ENCODE results near the gene A2M. TPM values are rescaled to one million over a fixed set of nuclear protein-coding genes. Genes with fewer than 3 reads are reported as not detected.

The A2M gene
- total and polyA plus RNA-seq, 2 of the 13 experiments (the other 11 are each of a cell fraction or from before 2014, with no cell fraction given): 2,807 to 6,551 TPM

DNA sequence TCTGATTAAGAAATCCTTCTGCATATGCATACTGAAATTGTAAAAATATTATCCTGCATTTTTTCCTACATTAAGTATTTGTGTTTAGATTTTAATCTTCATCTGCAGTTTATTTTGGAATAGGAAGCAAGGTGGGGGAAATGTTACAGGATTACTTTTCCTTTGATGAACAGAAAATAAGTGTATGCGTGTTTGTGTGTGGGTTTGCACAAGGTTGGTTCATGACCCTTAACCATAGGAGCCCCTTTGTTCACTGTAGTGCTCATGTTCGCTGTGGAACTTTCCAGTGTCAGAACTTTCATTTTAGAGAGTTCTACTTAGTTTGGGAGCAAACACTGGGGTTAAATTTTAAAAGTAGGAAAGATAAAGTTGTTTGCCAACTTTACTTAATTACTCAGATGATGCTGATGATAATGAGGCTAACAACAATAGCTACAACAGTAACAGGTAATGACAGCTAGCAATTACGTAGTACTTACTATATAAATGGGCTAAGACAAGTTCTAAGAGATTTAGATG lies 6.4 kb upstream of the A2M start (continued):
- TF ChIP-seq, protein P1, sequence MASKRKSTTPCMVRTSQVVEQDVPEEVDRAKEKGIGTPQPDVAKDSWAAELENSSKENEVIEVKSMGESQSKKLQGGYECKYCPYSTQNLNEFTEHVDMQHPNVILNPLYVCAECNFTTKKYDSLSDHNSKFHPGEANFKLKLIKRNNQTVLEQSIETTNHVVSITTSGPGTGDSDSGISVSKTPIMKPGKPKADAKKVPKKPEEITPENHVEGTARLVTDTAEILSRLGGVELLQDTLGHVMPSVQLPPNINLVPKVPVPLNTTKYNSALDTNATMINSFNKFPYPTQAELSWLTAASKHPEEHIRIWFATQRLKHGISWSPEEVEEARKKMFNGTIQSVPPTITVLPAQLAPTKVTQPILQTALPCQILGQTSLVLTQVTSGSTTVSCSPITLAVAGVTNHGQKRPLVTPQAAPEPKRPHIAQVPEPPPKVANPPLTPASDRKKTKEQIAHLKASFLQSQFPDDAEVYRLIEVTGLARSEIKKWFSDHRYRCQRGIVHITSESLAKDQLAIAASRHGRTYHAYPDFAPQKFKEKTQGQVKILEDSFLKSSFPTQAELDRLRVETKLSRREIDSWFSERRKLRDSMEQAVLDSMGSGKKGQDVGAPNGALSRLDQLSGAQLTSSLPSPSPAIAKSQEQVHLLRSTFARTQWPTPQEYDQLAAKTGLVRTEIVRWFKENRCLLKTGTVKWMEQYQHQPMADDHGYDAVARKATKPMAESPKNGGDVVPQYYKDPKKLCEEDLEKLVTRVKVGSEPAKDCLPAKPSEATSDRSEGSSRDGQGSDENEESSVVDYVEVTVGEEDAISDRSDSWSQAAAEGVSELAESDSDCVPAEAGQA (IDR thresholded peaks at IDR 0.05; ENCODE audit: low read depth): no peak
- TF ChIP-seq, protein P1 (CRISPR knock-in tag; IDR thresholded peaks at IDR 0.05; ENCODE audit: borderline replicate concordance): peak; percentile 85; the same call in 1 of the 2 replicates
- TF ChIP-seq, protein P2, sequence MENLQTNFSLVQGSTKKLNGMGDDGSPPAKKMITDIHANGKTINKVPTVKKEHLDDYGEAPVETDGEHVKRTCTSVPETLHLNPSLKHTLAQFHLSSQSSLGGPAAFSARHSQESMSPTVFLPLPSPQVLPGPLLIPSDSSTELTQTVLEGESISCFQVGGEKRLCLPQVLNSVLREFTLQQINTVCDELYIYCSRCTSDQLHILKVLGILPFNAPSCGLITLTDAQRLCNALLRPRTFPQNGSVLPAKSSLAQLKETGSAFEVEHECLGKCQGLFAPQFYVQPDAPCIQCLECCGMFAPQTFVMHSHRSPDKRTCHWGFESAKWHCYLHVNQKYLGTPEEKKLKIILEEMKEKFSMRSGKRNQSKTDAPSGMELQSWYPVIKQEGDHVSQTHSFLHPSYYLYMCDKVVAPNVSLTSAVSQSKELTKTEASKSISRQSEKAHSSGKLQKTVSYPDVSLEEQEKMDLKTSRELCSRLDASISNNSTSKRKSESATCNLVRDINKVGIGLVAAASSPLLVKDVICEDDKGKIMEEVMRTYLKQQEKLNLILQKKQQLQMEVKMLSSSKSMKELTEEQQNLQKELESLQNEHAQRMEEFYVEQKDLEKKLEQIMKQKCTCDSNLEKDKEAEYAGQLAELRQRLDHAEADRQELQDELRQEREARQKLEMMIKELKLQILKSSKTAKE (CRISPR knock-in tag; IDR thresholded peaks at IDR 0.05; ENCODE audit: borderline replicate concordance): peak; percentile 72; the same call in 1 of the 2 replicates
- TF ChIP-seq FOXP1 (IDR thresholded peaks at IDR 0.05): peak; percentile 62
- TF ChIP-seq FOXP1 (CRISPR knock-in tag; IDR thresholded peaks at IDR 0.05): peak; percentile 97
- peak; percentile 24; the same call in 1 of the 2 replicates for TF ChIP-seq ZBTB7B (CRISPR knock-in tag; IDR thresholded peaks at IDR 0.05)
- no peak for TF ChIP-seq TCF12 (IDR thresholded peaks at IDR 0.05)
- TF ChIP-seq TCF12 (CRISPR knock-in tag; IDR thresholded peaks at IDR 0.05): peak; percentile 91; the same call in 1 of the 2 replicates
- peak; percentile 69; the same call in 1 of the 2 replicates for TF ChIP-seq KDM6A (CRISPR knock-in tag; IDR thresholded peaks at IDR 0.05; ENCODE audit: low read depth)
- no peak for TF ChIP-seq LCORL (IDR thresholded peaks at IDR 0.05)
- TF ChIP-seq LCORL (CRISPR knock-in tag; IDR thresholded peaks at IDR 0.05): peak; percentile 52; the same call in 1 of the 2 replicates
- peak; percentile 84 for TF ChIP-seq CEBPG (CRISPR knock-in tag; IDR thresholded peaks at IDR 0.05)
- no peak for TF ChIP-seq ZNF557 (CRISPR knock-in tag; IDR thresholded peaks at IDR 0.05)
- TF ChIP-seq MED13 (CRISPR knock-in tag; IDR thresholded peaks at IDR 0.05): peak; percentile 97
- TF ChIP-seq, protein P3, sequence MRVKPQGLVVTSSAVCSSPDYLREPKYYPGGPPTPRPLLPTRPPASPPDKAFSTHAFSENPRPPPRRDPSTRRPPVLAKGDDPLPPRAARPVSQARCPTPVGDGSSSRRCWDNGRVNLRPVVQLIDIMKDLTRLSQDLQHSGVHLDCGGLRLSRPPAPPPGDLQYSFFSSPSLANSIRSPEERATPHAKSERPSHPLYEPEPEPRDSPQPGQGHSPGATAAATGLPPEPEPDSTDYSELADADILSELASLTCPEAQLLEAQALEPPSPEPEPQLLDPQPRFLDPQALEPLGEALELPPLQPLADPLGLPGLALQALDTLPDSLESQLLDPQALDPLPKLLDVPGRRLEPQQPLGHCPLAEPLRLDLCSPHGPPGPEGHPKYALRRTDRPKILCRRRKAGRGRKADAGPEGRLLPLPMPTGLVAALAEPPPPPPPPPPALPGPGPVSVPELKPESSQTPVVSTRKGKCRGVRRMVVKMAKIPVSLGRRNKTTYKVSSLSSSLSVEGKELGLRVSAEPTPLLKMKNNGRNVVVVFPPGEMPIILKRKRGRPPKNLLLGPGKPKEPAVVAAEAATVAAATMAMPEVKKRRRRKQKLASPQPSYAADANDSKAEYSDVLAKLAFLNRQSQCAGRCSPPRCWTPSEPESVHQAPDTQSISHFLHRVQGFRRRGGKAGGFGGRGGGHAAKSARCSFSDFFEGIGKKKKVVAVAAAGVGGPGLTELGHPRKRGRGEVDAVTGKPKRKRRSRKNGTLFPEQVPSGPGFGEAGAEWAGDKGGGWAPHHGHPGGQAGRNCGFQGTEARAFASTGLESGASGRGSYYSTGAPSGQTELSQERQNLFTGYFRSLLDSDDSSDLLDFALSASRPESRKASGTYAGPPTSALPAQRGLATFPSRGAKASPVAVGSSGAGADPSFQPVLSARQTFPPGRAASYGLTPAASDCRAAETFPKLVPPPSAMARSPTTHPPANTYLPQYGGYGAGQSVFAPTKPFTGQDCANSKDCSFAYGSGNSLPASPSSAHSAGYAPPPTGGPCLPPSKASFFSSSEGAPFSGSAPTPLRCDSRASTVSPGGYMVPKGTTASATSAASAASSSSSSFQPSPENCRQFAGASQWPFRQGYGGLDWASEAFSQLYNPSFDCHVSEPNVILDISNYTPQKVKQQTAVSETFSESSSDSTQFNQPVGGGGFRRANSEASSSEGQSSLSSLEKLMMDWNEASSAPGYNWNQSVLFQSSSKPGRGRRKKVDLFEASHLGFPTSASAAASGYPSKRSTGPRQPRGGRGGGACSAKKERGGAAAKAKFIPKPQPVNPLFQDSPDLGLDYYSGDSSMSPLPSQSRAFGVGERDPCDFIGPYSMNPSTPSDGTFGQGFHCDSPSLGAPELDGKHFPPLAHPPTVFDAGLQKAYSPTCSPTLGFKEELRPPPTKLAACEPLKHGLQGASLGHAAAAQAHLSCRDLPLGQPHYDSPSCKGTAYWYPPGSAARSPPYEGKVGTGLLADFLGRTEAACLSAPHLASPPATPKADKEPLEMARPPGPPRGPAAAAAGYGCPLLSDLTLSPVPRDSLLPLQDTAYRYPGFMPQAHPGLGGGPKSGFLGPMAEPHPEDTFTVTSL (CRISPR knock-in tag; IDR thresholded peaks at IDR 0.05; ENCODE audit: borderline replicate concordance): peak; percentile 95
- TF ChIP-seq ARNTL (CRISPR knock-in tag; IDR thresholded peaks at IDR 0.05): peak; percentile 65
- TF ChIP-seq TBL1XR1 (IDR thresholded peaks at IDR 0.05; ENCODE audit: borderline replicate concordance, low read length, partially characterized antibody): peak; percentile 86
- no peak for TF ChIP-seq NFKB2 (CRISPR knock-in tag; IDR thresholded peaks at IDR 0.05; ENCODE audit: borderline replicate concordance)
- peak; percentile 95 for TF ChIP-seq MED8 (CRISPR knock-in tag; IDR thresholded peaks at IDR 0.05; ENCODE audit: insufficient replicate concordance)

Data from HepG2 (cell line).